PFSK-1 (cell line): ENCODE measurements around the gene SELENOV.

Experiments
- POLR2AphosphoS5 ChIP-seq: IDR thresholded peaks from 2 replicates; pipeline ENCODE4 v1.6.1; 2012; ENCODE audit warnings: low read depth, mild to moderate bottlenecking, control low read depth, low read length, moderate library complexity
- TAF1 ChIP-seq: IDR thresholded peaks from 2 replicates; pipeline ENCODE4 v1.6.1; 2012; ENCODE audit warnings: low read length, control low read depth, borderline replicate concordance; ENCODE audit not compliant: insufficient read depth
- TF ChIP-seq, protein P1 (sequence below), 2 experiments: IDR thresholded peaks; 2 replicates each; pipeline versions ENCODE4 v1.6.1 to v1.8.0; 2011 to 2012; ENCODE audit warnings: low read depth in 2 of 2, low read length in 2 of 2, control low read depth in 1 of 2, inconsistent platforms in 1 of 2, mild to moderate bottlenecking in 1 of 2, moderate library complexity in 1 of 2; ENCODE audit not compliant: insufficient read depth in 1 of 2

DNA sequence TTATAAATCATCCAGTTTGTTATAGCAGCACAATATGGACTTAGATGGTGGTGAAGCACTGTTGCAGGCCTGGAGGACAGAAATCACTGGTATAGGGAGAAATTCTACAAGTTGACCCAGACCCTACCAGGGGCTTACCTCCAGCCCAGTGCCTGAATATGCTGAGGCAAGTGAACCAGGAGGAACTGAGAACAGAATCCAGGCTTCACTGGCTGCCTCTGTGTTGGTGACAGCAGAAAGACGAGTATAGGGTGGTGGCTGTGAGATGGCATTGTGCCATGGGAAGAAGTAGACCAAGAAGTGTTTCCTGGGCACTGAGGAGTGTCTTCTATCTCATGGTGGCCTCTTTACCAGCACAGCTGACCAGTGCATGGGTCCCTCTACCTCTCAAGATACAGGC lies 40.9 kb downstream of the SELENOV start:
- TF ChIP-seq TAF1 (no peak), POLR2AphosphoS5 (no peak)
- TF ChIP-seq, protein P1, sequence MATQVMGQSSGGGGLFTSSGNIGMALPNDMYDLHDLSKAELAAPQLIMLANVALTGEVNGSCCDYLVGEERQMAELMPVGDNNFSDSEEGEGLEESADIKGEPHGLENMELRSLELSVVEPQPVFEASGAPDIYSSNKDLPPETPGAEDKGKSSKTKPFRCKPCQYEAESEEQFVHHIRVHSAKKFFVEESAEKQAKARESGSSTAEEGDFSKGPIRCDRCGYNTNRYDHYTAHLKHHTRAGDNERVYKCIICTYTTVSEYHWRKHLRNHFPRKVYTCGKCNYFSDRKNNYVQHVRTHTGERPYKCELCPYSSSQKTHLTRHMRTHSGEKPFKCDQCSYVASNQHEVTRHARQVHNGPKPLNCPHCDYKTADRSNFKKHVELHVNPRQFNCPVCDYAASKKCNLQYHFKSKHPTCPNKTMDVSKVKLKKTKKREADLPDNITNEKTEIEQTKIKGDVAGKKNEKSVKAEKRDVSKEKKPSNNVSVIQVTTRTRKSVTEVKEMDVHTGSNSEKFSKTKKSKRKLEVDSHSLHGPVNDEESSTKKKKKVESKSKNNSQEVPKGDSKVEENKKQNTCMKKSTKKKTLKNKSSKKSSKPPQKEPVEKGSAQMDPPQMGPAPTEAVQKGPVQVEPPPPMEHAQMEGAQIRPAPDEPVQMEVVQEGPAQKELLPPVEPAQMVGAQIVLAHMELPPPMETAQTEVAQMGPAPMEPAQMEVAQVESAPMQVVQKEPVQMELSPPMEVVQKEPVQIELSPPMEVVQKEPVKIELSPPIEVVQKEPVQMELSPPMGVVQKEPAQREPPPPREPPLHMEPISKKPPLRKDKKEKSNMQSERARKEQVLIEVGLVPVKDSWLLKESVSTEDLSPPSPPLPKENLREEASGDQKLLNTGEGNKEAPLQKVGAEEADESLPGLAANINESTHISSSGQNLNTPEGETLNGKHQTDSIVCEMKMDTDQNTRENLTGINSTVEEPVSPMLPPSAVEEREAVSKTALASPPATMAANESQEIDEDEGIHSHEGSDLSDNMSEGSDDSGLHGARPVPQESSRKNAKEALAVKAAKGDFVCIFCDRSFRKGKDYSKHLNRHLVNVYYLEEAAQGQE (IDR thresholded peaks at IDR 0.05; ENCODE audit: insufficient read depth in 1 of 2, low read depth in 2 of 2, low read length in 2 of 2), result no peak
